Keratinocyte (primary cell): ENCODE measurements around the gene NEURL3.

Experiments
- EZH2 ChIP-seq: IDR thresholded peaks from one replicate; pipeline ENCODE4 v1.6.1; 2012; ENCODE audit warnings: inconsistent platforms, mild to moderate bottlenecking, low read length, moderate library complexity
- TF ChIP-seq, protein P1 (sequence below), 3 experiments: IDR thresholded peaks in 1 of 3; conservative IDR thresholded peaks in 1 of 3; optimal IDR thresholded peaks in 1 of 3; 2 replicates in 2 of 3; 3 replicates in 1 of 3; pipeline versions ENCODE3 to v1.5.1; 2011; ENCODE audit warnings: low read length in 3 of 3, mild to moderate bottlenecking in 3 of 3, moderate library complexity in 2 of 3, control low read depth in 1 of 3, inconsistent platforms in 1 of 3; ENCODE audit not compliant: insufficient read depth in 2 of 3; ENCODE audit errors: extremely low read depth in 1 of 3

DNA sequence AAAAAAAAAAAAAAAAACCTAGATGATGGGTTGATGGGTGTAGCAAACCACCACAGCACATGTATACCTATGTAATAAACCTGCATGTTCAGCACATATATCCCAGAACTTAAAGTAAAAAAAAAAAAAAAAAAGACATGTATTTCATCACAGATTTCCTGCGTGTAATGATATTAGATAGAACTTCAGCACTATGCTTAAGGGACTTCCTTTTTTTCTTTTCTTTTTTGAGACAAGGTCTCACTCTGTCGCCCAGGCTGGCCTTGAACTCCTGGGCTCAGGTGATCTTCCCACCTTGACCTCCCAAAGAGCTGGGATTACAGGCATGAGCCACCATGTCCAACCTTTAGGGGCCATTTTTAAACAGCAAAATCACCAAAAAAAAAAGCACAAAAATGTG is 42.0 kb downstream of the NEURL3 start:
- TF ChIP-seq, protein P1, sequence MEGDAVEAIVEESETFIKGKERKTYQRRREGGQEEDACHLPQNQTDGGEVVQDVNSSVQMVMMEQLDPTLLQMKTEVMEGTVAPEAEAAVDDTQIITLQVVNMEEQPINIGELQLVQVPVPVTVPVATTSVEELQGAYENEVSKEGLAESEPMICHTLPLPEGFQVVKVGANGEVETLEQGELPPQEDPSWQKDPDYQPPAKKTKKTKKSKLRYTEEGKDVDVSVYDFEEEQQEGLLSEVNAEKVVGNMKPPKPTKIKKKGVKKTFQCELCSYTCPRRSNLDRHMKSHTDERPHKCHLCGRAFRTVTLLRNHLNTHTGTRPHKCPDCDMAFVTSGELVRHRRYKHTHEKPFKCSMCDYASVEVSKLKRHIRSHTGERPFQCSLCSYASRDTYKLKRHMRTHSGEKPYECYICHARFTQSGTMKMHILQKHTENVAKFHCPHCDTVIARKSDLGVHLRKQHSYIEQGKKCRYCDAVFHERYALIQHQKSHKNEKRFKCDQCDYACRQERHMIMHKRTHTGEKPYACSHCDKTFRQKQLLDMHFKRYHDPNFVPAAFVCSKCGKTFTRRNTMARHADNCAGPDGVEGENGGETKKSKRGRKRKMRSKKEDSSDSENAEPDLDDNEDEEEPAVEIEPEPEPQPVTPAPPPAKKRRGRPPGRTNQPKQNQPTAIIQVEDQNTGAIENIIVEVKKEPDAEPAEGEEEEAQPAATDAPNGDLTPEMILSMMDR (optimal IDR thresholded peaks at IDR 0.05 in 1 of 3, IDR thresholded peaks at IDR 0.05 in 1 of 3, conservative IDR thresholded peaks at IDR 0.05 in 1 of 3; ENCODE audit: extremely low read depth in 1 of 3, insufficient read depth in 2 of 3, low read length in 3 of 3), result no peak
- TF ChIP-seq EZH2, result no peak
